Activated CD4-positive, CD25-positive, alpha-beta regulatory T cell (primary cell): ENCODE results near the gene GLB1L.

Experiments
- DNase-seq, 4 experiments: peaks; one replicate each; lab custom pipeline; 2025; lab: John Stamatoyannopoulos, UW

The GLB1L gene

GRCh38 chr2:219221957-219222518 is 23.2 kb downstream of the GLB1L start:
- no peak for DNase-seq

GRCh38 chr2:219220652-219221402 is 24.4 kb downstream of the GLB1L start:
- DNase-seq: no peak

GRCh38 chr2:219219784-219220532 is 25.3 kb downstream of the GLB1L start:
- no peak for DNase-seq

- peak; percentile 50 to 72 (median 66) for DNase-seq
These were observed 26.2 kb downstream of the GLB1L start, which contains the start of gene ABCB6 for GRCh38 chr2:219218732-219219701. TSS of gene ABCB6 (minus strand) at chr2:219218958. CDS start at chr2:219218673, 285 bp downstream.

GRCh38 chr2:219218217-219218731 is 27.0 kb downstream of the GLB1L start:
- no peak for DNase-seq

GRCh38 chr2:219216535-219216915 is 28.7 kb downstream of the GLB1L start:
- DNase-seq: no peak

GRCh38 chr2:219215871-219216534 is 29.2 kb downstream of the GLB1L start:
- DNase-seq: no peak

- no peak for DNase-seq
These were observed 30.5 kb downstream of the GLB1L start for GRCh38 chr2:219214786-219215185.

- DNase-seq: no peak
These were observed 31.1 kb downstream of the GLB1L start for GRCh38 chr2:219214141-219214540.

GRCh38 chr2:219213486-219214071 is 31.7 kb downstream of the GLB1L start:
- no peak for DNase-seq

GRCh38 chr2:219213026-219213415 is 32.2 kb downstream of the GLB1L start:
- no peak for DNase-seq

- no peak for DNase-seq
These were observed 34.3 kb downstream of the GLB1L start for GRCh38 chr2:219210886-219211362.

- no peak for DNase-seq
These were observed 34.9 kb downstream of the GLB1L start for GRCh38 chr2:219210196-219210885.

GRCh38 chr2:219209236-219210195 is 35.7 kb downstream of the GLB1L start:
- DNase-seq: no peak

- DNase-seq: no peak
These were observed 37.1 kb downstream of the GLB1L start for GRCh38 chr2:219207884-219208740.

GRCh38 chr2:219207134-219207883 is 37.9 kb downstream of the GLB1L start:
- DNase-seq: no peak
